A549 (cell line): Measurements from ENCODE around the gene FUOM. TPM values are rescaled to one million over a fixed set of nuclear protein-coding genes. Genes with fewer than 3 reads are reported as not detected.

Experiments used
- ATAC-seq, 2 experiments: fragments of 200-7000 bp in 1 of 2; fragments of >200 bp in 1 of 2; cut with Nextera tagmentation in 1 of 2; cut with Tn5 transposase in 1 of 2; 3 replicates each; pipeline versions ENCODE4 v1.8.0 to v1.9.1; 2018 to 2020; ENCODE audit warnings: mild to moderate bottlenecking in 1 of 2, moderate library complexity in 1 of 2
- CTCF ChIA-PET: fragments of 300-600 bp; sonication (Branson Sonifier 250); formaldehyde crosslinking; extraction: SDS; loops from one replicate; lab custom pipeline; 2021; ENCODE audit warnings: antibody characterized with exemption, inconsistent platforms; lab: Yijun Ruan, JAX
- POLR2A ChIA-PET: fragments of 350-600 bp; formaldehyde crosslinking; extraction: SDS; loops from one replicate; lab custom pipeline; 2021; ENCODE audit warnings: antibody characterized with exemption, inconsistent platforms; lab: Yijun Ruan, JAX
- DNase-seq, 2 experiments: peaks; one replicate each; pipeline versions ENCODE4 v3.0.0 to v3.0.0-alpha.2; 2011 to 2016; ENCODE audit warnings: low read depth in 1 of 2, low spot score in 1 of 2
- FAIRE-seq: peaks from 2 replicates; lab custom pipeline; 2011; peaks lifted over from hg19 to GRCh38; lab: Jason Lieb, UNC
- H3K27ac ChIP-seq, 2 experiments: fragments of >200 bp; sonication (Bioruptor Twin); formaldehyde crosslinking; 3 replicates each; pipeline ENCODE4 v1.5.1; 2016 to 2017
- H3K4me1 ChIP-seq: fragments of >200 bp; sonication (Bioruptor Twin); formaldehyde crosslinking; 3 replicates; pipeline ENCODE4 v1.6.1; 2016
- H3K4me2 ChIP-seq: fragments of >200 bp; sonication (Bioruptor Twin); formaldehyde crosslinking; 3 replicates; pipeline ENCODE4 v1.6.1; 2016
- H3K4me3 ChIP-seq: fragments of >200 bp; sonication (Bioruptor Twin); formaldehyde crosslinking; 3 replicates; pipeline ENCODE4 v1.5.1; 2016
- H3K9me3 ChIP-seq: fragments of >200 bp; sonication (Bioruptor Twin); formaldehyde crosslinking; 3 replicates; pipeline ENCODE4 v1.6.1; 2016
- BHLHE40 ChIP-seq: IDR thresholded peaks from 2 replicates; pipeline ENCODE4 v1.6.1; 2012; ENCODE audit warnings: low read depth, low read length, inconsistent platforms
- CHD2 ChIP-seq: fragments of 150-350 bp; IDR thresholded peaks from 2 replicates; pipeline ENCODE4 v1.6.1; 2014; ENCODE audit warnings: low read length; ENCODE audit not compliant: partially characterized antibody
- ESRRA ChIP-seq: fragments of 150-350 bp; IDR thresholded peaks from 2 replicates; pipeline ENCODE4 v1.6.1; 2014; ENCODE audit warnings: mild to moderate bottlenecking, low read length, borderline replicate concordance
- FOSB ChIP-seq: fragments of 250-450 bp; sonication (Bioruptor Pico); IDR thresholded peaks from 2 replicates; pipeline ENCODE4 v1.5.0; 2020; ENCODE audit warnings: mild to moderate bottlenecking, moderate library complexity
- GATA3 ChIP-seq: IDR thresholded peaks from 2 replicates; pipeline ENCODE4 v1.6.1; 2012; ENCODE audit warnings: borderline replicate concordance
- HEYL ChIP-seq: fragments of 250-450 bp; sonication (Bioruptor Pico); IDR thresholded peaks from 2 replicates; pipeline ENCODE4 v1.8.0; 2021; ENCODE audit warnings: mild to moderate bottlenecking, moderate library complexity
- HOXB13 ChIP-seq: fragments of 250-450 bp; sonication (Bioruptor Pico); IDR thresholded peaks from 2 replicates; pipeline ENCODE4 v1.5.0; 2020; ENCODE audit warnings: low read depth, mild to moderate bottlenecking, moderate library complexity
- NFE2L2 ChIP-seq: fragments of 150-350 bp; conservative IDR thresholded peaks from 2 replicates; pipeline ENCODE4 v1.6.1; 2014; ENCODE audit warnings: low read length
- POLR2A ChIP-seq: IDR thresholded peaks from 2 replicates; pipeline ENCODE4 v1.6.1; 2012; ENCODE audit warnings: mild to moderate bottlenecking, low read length
- RAD21 ChIP-seq, 2 experiments: fragments of >200 bp in 1 of 2; sonication (Bioruptor Twin) in 1 of 2; formaldehyde crosslinking in 1 of 2; IDR thresholded peaks in 1 of 2; conservative IDR thresholded peaks in 1 of 2; 2 replicates in 1 of 2; 3 replicates in 1 of 2; pipeline ENCODE4 v1.6.1; 2012 to 2018; ENCODE audit warnings: inconsistent platforms in 1 of 2
- RARB ChIP-seq: fragments of 250-450 bp; sonication (Bioruptor Pico); IDR thresholded peaks from 2 replicates; pipeline ENCODE4 v1.8.0; 2021; ENCODE audit warnings: mild to moderate bottlenecking, moderate library complexity
- SMC3 ChIP-seq: fragments of >200 bp; sonication (Bioruptor Twin); formaldehyde crosslinking; IDR thresholded peaks from 3 replicates; pipeline ENCODE4 v1.6.1; 2018; ENCODE audit warnings: inconsistent platforms
- TFCP2L1 ChIP-seq: fragments of 250-450 bp; sonication (Bioruptor Pico); IDR thresholded peaks from 2 replicates; pipeline ENCODE4 v1.5.0; 2021; ENCODE audit warnings: mild to moderate bottlenecking
- ZSCAN20 ChIP-seq: fragments of 250-450 bp; sonication (Bioruptor Pico); IDR thresholded peaks from 2 replicates; pipeline ENCODE4 v1.8.0; 2022; ENCODE audit warnings: mild to moderate bottlenecking, moderate library complexity
- WGBS: methylation state at CpG from one replicate; pipeline ENCODE4 v1.1.6; 2017; ENCODE audit errors: missing lambda C conversion rate; 5-methylcytosine and 5-hydroxymethylcytosine counted together
- polyA plus RNA-seq, 4 experiments: library from polyadenylated mRNA; depleted of rRNA in 3 of 4; stranded (reverse); fragments of >200 nt; fragmentation: RNase III in 1 of 4; extraction: RNeasy Plus Mini Kit Qiagen cat#74134 plus additional on column Dnase treatment in 1 of 4; gene quantifications; 2 replicates in 3 of 4; 3 replicates in 1 of 4; pipeline ENCODE4 v1.2.3, GENCODE V29; 2011 to 2017
- TF ChIP-seq, protein P1 (sequence below): fragments of 250-450 bp; sonication (Bioruptor Pico); IDR thresholded peaks from 2 replicates; pipeline ENCODE4 v1.5.0; 2020; ENCODE audit warnings: low read depth, mild to moderate bottlenecking, moderate library complexity
- TF ChIP-seq, protein P2 (sequence below): IDR thresholded peaks from 2 replicates; pipeline ENCODE4 v1.6.1; 2012
- TF ChIP-seq, protein P3 (sequence below): IDR thresholded peaks from 2 replicates; pipeline ENCODE4 v1.6.1; 2012; ENCODE audit warnings: low read depth, borderline replicate concordance
- TF ChIP-seq, protein P4 (sequence below): fragments of >200 bp; sonication (Bioruptor Twin); formaldehyde crosslinking; IDR thresholded peaks from 3 replicates; pipeline ENCODE4 v1.5.1; 2016
- TF ChIP-seq, protein P5 (sequence below): fragments of 200-600 bp; sonication (generic); IDR thresholded peaks from 2 replicates; pipeline ENCODE4 v1.6.1; 2016; ENCODE audit warnings: antibody characterized with exemption, mild to moderate bottlenecking, moderate library complexity
- TF ChIP-seq, protein P6 (sequence below): fragments of 150-350 bp; IDR thresholded peaks from 2 replicates; pipeline ENCODE4 v1.6.1; 2014; ENCODE audit warnings: low read depth, mild to moderate bottlenecking, low read length

FUOM gene
- polyA plus RNA-seq, 2 of the 4 experiments (the other 2 are of a cell fraction): 6.8 to 8.1 TPM

DNA sequence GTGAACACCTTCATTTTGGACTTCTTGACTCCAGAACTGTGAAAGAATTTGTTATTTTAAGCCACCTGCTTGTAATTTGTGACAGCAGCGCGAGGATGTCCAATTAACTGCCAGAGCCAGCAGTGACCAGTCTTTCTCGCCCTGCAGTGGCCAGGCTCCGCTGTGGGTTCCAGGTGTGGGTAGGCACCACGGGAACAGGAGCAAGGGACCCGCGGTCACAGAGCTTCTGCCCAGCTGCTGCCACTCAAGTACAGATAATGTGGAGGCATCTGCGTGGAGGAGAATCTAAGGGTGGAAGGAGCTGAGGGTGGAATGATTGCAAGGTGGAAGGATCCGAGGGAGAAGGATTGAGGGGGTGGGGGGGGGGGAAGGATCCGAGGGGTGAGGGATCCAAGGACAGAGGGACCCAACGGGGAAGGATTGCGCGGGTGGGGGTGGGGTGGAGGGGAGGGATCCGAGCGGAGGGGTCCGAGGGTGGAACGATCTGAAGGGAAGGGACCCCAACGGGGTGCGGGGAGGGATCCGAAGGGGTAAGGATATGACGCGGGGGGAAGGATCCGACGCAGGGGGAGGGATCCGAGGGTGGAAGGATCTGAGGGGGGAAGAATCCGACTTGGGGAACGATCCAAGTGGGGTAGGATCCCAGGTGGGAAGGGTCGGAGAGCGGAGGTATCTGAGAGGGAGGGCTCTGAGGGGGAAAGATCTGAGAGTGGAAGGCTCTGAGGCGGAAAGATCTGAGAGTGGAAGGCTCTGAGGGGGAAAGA is 24.7 kb downstream of the FUOM start (continued):
- TF ChIP-seq HOXB13 (CRISPR knock-in tag) (no peak), HEYL (CRISPR knock-in tag) (no peak), FOSB (CRISPR knock-in tag) (no peak)
- TF ChIP-seq, protein P1, sequence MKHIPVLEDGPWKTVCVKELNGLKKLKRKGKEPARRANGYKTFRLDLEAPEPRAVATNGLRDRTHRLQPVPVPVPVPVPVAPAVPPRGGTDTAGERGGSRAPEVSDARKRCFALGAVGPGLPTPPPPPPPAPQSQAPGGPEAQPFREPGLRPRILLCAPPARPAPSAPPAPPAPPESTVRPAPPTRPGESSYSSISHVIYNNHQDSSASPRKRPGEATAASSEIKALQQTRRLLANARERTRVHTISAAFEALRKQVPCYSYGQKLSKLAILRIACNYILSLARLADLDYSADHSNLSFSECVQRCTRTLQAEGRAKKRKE: no peak
- TF ChIP-seq, protein P2, sequence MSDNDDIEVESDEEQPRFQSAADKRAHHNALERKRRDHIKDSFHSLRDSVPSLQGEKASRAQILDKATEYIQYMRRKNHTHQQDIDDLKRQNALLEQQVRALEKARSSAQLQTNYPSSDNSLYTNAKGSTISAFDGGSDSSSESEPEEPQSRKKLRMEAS: no peak

DNA sequence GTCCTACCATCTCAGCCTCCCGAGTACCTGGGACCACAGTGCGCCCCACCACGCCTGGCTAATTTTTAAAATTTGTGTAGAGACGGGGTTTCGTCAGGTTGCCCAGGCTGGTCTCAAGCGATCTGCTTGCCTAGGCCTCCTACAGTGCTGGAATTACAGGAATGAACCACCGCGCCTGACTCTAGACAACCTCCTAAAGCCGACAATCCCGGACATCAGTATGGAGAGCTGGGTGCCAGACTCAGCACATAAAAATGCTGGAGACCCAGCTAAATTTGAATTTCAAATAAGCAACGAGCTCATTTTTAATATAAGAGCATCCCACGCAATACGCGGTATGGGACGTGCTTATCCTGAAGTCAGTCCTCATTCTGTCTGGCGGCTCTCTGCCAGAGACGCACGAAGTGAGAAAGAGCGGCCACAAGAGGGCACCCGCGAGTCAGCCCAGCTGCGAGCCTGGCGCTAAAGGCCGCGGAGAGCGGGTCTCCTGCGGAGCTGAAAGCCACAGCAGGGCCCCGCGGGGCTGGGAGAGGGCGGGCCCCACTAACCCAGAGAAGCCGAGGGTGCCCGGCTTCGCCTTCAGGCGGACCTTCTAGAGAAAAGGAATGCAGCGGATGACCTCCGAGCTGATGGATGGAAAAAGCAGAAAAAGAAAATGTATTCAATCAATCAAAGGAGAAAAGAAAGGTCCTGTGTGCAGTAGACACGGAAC is 28.2 kb downstream of the FUOM start:
- peak; percentile 51 for FAIRE-seq
- Histone ChIP-seq H3K9me3 (no peaks in the 10 kb centered on the region), H3K4me3 (peak overlapping the region; percentile 23; the same call in 1 of the 3 replicates), H3K4me1 (peaks cover 23% of the 10 kb centered on the region), H3K4me2 (peak overlapping the region; percentile 69), H3K27ac (peak overlapping the region in 1 of 2 experiments; percentile 65; a peak in 2 of 6 replicates)
- DNase-seq: peak; percentile 85 to 89
- ChIA-PET CTCF (interaction anchor here (0.6 to 4.2 kb wide), 52 partner anchors 10 to 742 kb away, joined by 3 to 76 read pairs (median 4); partner anchors contain the start of genes FUOM, MTG1, PAOX and PRAP1), POLR2A (interaction anchor here (1.7 kb wide), 1 partner anchor 44 kb away, joined by 4 read pairs; the partner anchor contains the start of gene ECHS1)
- peak; percentile 70 to 90 for ATAC-seq
- no peak for TF ChIP-seq CHD2
- TF ChIP-seq, protein P2: peak; percentile 56; the same call in 1 of the 2 replicates
- peak; percentile 77 for TF ChIP-seq SMC3
- TF ChIP-seq, protein P3, sequence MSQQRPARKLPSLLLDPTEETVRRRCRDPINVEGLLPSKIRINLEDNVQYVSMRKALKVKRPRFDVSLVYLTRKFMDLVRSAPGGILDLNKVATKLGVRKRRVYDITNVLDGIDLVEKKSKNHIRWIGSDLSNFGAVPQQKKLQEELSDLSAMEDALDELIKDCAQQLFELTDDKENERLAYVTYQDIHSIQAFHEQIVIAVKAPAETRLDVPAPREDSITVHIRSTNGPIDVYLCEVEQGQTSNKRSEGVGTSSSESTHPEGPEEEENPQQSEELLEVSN: no peak
- TF ChIP-seq, protein P4, sequence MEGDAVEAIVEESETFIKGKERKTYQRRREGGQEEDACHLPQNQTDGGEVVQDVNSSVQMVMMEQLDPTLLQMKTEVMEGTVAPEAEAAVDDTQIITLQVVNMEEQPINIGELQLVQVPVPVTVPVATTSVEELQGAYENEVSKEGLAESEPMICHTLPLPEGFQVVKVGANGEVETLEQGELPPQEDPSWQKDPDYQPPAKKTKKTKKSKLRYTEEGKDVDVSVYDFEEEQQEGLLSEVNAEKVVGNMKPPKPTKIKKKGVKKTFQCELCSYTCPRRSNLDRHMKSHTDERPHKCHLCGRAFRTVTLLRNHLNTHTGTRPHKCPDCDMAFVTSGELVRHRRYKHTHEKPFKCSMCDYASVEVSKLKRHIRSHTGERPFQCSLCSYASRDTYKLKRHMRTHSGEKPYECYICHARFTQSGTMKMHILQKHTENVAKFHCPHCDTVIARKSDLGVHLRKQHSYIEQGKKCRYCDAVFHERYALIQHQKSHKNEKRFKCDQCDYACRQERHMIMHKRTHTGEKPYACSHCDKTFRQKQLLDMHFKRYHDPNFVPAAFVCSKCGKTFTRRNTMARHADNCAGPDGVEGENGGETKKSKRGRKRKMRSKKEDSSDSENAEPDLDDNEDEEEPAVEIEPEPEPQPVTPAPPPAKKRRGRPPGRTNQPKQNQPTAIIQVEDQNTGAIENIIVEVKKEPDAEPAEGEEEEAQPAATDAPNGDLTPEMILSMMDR: peak; percentile 92
- TF ChIP-seq RARB: peak; percentile 16; the same call in 1 of the 2 replicates
- TF ChIP-seq RAD21 (conservative IDR thresholded peaks at IDR 0.05 in 1 of 2, IDR thresholded peaks at IDR 0.05 in 1 of 2): peak; percentile 75 to 83
- TF ChIP-seq ESRRA: no peak
- WGBS: 8% methylated on average over 30 of the region's 37 CpGs

DNA sequence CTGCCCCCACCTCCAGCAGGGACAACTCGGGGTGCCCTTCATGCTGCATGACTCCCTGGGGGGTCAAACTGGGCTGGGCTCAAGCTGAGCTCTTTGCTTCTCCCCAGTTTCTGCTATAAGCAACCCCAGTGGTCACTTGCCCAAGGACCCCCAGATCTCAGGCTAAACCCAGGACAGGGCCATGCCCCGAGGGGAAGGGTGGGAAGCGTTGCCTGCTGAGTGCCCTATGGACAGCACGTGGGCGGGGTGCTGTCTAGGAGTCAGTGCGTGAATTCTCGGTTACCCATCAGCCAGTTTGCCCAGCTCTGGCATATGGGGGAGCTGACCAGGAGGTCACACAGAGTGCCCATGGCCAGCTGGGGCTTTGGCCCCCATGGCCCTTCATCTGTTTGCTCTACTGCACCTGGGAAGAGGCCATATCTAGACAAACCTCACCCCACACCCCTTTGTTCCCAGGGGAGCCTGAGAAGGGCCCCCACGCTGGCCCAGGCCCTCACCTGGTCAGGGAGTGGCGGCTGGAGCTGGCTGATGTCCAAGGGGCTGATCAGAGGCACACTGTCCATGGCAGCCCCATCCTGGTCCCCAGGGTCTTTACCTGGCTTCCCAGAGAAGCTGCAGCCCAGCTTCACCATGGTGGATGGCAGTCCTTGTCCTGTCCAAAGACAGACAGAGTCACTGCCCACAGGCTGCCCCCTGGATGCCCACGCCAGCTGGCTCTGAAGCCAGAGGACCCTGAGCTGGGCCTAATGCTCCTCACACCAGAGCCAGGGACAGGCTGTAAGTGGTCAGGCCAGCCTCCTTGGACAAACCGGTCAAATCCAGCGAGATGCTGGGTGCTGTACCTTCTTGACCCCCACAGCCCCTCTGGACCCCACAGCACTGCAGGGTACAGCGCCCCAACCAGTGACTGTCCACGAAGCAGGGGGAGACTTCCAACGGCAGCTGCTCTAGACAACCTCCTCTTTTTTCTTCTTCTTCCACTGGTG is 29.2 kb downstream of the FUOM start:
- Histone ChIP-seq H3K4me3 (no peak overlapping the region), H3K4me1 (peaks cover 27% of the 10 kb centered on the region), H3K4me2 (no peak overlapping the region), H3K9me3 (no peaks in the 10 kb centered on the region), H3K27ac (no peak overlapping the region)
- FAIRE-seq: no peak
- ChIA-PET POLR2A (interaction anchor here (1.7 kb wide), 1 partner anchor 45 kb away, joined by 4 read pairs; the partner anchor contains the start of gene ECHS1), CTCF (interaction anchor here (0.6 to 4.2 kb wide), 49 partner anchors 9 to 741 kb away, joined by 3 to 76 read pairs (median 5); partner anchors contain the start of genes FUOM, MTG1, PAOX and PRAP1)
- peak in 1 of 2 experiments; percentile 1; a peak in 2 of 6 replicates for ATAC-seq
- DNase-seq: no peak
- 95% methylated on average over 12 of the region's 15 CpGs for WGBS
- TF ChIP-seq, protein P5, sequence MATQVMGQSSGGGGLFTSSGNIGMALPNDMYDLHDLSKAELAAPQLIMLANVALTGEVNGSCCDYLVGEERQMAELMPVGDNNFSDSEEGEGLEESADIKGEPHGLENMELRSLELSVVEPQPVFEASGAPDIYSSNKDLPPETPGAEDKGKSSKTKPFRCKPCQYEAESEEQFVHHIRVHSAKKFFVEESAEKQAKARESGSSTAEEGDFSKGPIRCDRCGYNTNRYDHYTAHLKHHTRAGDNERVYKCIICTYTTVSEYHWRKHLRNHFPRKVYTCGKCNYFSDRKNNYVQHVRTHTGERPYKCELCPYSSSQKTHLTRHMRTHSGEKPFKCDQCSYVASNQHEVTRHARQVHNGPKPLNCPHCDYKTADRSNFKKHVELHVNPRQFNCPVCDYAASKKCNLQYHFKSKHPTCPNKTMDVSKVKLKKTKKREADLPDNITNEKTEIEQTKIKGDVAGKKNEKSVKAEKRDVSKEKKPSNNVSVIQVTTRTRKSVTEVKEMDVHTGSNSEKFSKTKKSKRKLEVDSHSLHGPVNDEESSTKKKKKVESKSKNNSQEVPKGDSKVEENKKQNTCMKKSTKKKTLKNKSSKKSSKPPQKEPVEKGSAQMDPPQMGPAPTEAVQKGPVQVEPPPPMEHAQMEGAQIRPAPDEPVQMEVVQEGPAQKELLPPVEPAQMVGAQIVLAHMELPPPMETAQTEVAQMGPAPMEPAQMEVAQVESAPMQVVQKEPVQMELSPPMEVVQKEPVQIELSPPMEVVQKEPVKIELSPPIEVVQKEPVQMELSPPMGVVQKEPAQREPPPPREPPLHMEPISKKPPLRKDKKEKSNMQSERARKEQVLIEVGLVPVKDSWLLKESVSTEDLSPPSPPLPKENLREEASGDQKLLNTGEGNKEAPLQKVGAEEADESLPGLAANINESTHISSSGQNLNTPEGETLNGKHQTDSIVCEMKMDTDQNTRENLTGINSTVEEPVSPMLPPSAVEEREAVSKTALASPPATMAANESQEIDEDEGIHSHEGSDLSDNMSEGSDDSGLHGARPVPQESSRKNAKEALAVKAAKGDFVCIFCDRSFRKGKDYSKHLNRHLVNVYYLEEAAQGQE: no peak
- TF ChIP-seq POLR2A: no peak
- TF ChIP-seq, protein P6, sequence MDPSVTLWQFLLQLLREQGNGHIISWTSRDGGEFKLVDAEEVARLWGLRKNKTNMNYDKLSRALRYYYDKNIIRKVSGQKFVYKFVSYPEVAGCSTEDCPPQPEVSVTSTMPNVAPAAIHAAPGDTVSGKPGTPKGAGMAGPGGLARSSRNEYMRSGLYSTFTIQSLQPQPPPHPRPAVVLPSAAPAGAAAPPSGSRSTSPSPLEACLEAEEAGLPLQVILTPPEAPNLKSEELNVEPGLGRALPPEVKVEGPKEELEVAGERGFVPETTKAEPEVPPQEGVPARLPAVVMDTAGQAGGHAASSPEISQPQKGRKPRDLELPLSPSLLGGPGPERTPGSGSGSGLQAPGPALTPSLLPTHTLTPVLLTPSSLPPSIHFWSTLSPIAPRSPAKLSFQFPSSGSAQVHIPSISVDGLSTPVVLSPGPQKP: no peak
- TF ChIP-seq BHLHE40: no peak
- no peak for TF ChIP-seq GATA3
- TF ChIP-seq ZSCAN20: no peak
- TF ChIP-seq TFCP2L1: no peak
- no peak for TF ChIP-seq NFE2L2
